Keratinocyte (primary cell): ENCODE measurements around the gene SPPL3. TPM values are rescaled to one million over a fixed set of nuclear protein-coding genes. Genes with fewer than 3 reads are reported as not detected.
A peak's percentile ranks its signal among the peaks of the same experiment; 100 is the strongest.

Source experiments
- DNase-seq: peaks from one replicate; pipeline ENCODE4 v3.0.0-alpha.2; 2011; ENCODE audit warnings: low read depth, missing footprints, low spot score
- FAIRE-seq: peaks from 2 replicates; lab custom pipeline; 2011; peaks lifted over from hg19 to GRCh38; lab: Jason Lieb, UNC
- H2AFZ ChIP-seq: 2 replicates; pipeline ENCODE4 v1.6.0; 2012; ENCODE audit warnings: low read length, control low read depth, inconsistent platforms; ENCODE audit not compliant: control insufficient read depth
- H3K27ac ChIP-seq: 2 replicates; pipeline ENCODE4 v1.5.1; 2011; ENCODE audit warnings: low read length; ENCODE audit not compliant: control insufficient read depth, insufficient read depth
- H3K27me3 ChIP-seq: 3 replicates; pipeline ENCODE4 v1.6.0; 2011; ENCODE audit warnings: low read length; ENCODE audit not compliant: control insufficient read depth, insufficient read depth; ENCODE audit errors: extremely low read depth
- H3K36me3 ChIP-seq, 2 experiments: 2 replicates in 1 of 2; 3 replicates in 1 of 2; pipeline ENCODE4 v1.5.1; 2011; ENCODE audit warnings: low read length in 2 of 2, mild to moderate bottlenecking in 1 of 2; ENCODE audit not compliant: control insufficient read depth in 2 of 2, insufficient read depth in 2 of 2; ENCODE audit errors: extremely low read depth in 1 of 2
- H3K4me1 ChIP-seq: 3 replicates; pipeline ENCODE4 v1.5.1; 2011; ENCODE audit warnings: low read length; ENCODE audit not compliant: control insufficient read depth, insufficient read depth; ENCODE audit errors: extremely low read depth
- H3K4me2 ChIP-seq: 3 replicates; pipeline ENCODE4 v1.6.0; 2011; ENCODE audit warnings: low read depth, low read length; ENCODE audit not compliant: control insufficient read depth, insufficient read depth; ENCODE audit errors: extremely low read depth
- H3K4me3 ChIP-seq, 3 experiments: fragments of 200-600 bp in 1 of 3; sonication (generic) in 1 of 3; 2 replicates in 2 of 3; 3 replicates in 1 of 3; pipeline ENCODE4 v1.5.1; 2011 to 2016; ENCODE audit warnings: low read length in 3 of 3, mild to moderate bottlenecking in 3 of 3, control low read depth in 2 of 3, inconsistent platforms in 1 of 3, low read depth in 1 of 3, mixed read lengths in 1 of 3, mixed run types in 1 of 3, moderate library complexity in 1 of 3; ENCODE audit not compliant: control insufficient read depth in 2 of 3, insufficient read depth in 2 of 3; ENCODE audit errors: extremely low read depth in 1 of 3
- H3K79me2 ChIP-seq: 2 replicates; pipeline ENCODE4 v1.6.0; 2012; ENCODE audit warnings: low read length; ENCODE audit not compliant: control insufficient read depth, insufficient read depth
- H3K9ac ChIP-seq: 3 replicates; pipeline ENCODE4 v1.6.0; 2011; ENCODE audit warnings: low read length; ENCODE audit not compliant: control insufficient read depth, insufficient read depth; ENCODE audit errors: extremely low read depth
- H3K9me1 ChIP-seq: 3 replicates; pipeline ENCODE4 v1.6.0; 2011; ENCODE audit warnings: low read length; ENCODE audit not compliant: control insufficient read depth, insufficient read depth; ENCODE audit errors: extremely low read depth
- H3K9me3 ChIP-seq: 2 replicates; pipeline ENCODE4 v1.5.1; 2012; ENCODE audit warnings: low read depth, low read length; ENCODE audit not compliant: control insufficient read depth
- H4K20me1 ChIP-seq: 3 replicates; pipeline ENCODE4 v1.6.0; 2011; ENCODE audit warnings: low read length; ENCODE audit not compliant: control insufficient read depth, insufficient read depth; ENCODE audit errors: extremely low read depth
- CTCF ChIP-seq, 3 experiments: IDR thresholded peaks in 1 of 3; conservative IDR thresholded peaks in 1 of 3; optimal IDR thresholded peaks in 1 of 3; 2 replicates in 2 of 3; 3 replicates in 1 of 3; pipeline versions ENCODE3 to v1.5.1; 2011; ENCODE audit warnings: low read length in 3 of 3, mild to moderate bottlenecking in 3 of 3, moderate library complexity in 2 of 3, control low read depth in 1 of 3, inconsistent platforms in 1 of 3; ENCODE audit not compliant: insufficient read depth in 2 of 3; ENCODE audit errors: extremely low read depth in 1 of 3
- EZH2 ChIP-seq: IDR thresholded peaks from one replicate; pipeline ENCODE4 v1.6.1; 2012; ENCODE audit warnings: inconsistent platforms, mild to moderate bottlenecking, low read length, moderate library complexity
- dilution Hi-C: fragments of 300-500 bp; cut with MboI; formaldehyde crosslinking; loops from one replicate; pipeline ENCODE4 v1.7.0; 2020; ENCODE audit warnings: low sequenced_read_pairs; ENCODE audit not compliant: extremely low pct_ligation_motif_present
- polyA plus RNA-seq, 5 experiments: library from polyadenylated mRNA; depleted of rRNA in 3 of 5; stranded (reverse) in 3 of 5; stranded (forward) in 1 of 5; unstranded in 1 of 5; fragments of >200 nt; gene quantifications; 1 replicate in 1 of 5; 2 replicates in 3 of 5; 3 replicates in 1 of 5; pipeline versions ENCODE4 v1.2.1 to v1.2.3, GENCODE V29; 2011 to 2012; ENCODE audit warnings: missing spikeins in 2 of 5, low read depth in 1 of 5, low replicate concordance in 1 of 5

The SPPL3 gene
- polyA plus RNA-seq, 1 donor (not counting 4 experiments of a cell fraction or from before 2014, with no cell fraction given): 28.3 TPM

DNA sequence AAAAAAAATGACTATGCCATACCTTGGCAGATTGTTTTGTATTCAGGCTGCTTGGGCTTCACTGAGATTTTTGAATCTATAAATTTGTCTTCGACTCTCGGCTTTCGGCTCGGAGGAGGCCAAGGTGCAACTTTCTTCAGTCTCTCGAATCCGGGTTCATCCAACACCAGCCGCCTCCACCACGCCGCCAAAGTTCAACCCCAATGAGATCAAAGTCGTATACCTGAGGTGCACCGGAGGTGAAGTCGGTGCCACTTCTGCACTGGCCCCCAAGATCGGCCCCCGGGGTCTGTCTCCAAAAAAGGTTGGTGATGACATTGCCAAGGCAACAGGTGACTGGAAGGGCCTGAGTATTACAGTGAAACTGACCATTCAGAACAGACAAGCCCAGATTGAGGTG is 12.4 kb upstream of the SPPL3 start:
- H4K20me1 ChIP-seq: no peaks in the 10 kb centered on the region
- H3K9ac ChIP-seq: no peak overlapping the region
- no peak overlapping the region for H3K4me2 ChIP-seq
- no peak overlapping the region for H3K27ac ChIP-seq
- H3K9me3 ChIP-seq: no peaks in the 10 kb centered on the region
- no peaks in the 10 kb centered on the region for H3K79me2 ChIP-seq
- H3K9me1 ChIP-seq: no peaks in the 10 kb centered on the region
- FAIRE-seq (no peak), DNase-seq (no peak)
- H3K36me3 ChIP-seq: no peaks in the 10 kb centered on the region
- H3K27me3 ChIP-seq: no peaks in the 10 kb centered on the region
- H2AFZ ChIP-seq: no peak overlapping the region
- H3K4me1 ChIP-seq: peaks cover 10% of the 10 kb centered on the region
- TF ChIP-seq CTCF (optimal IDR thresholded peaks at IDR 0.05 in 1 of 3, IDR thresholded peaks at IDR 0.05 in 1 of 3, conservative IDR thresholded peaks at IDR 0.05 in 1 of 3; ENCODE audit: extremely low read depth in 1 of 3, insufficient read depth in 2 of 3, low read length in 3 of 3): no peak
- no peak for TF ChIP-seq EZH2
- dilution Hi-C loops: no loop called here
- no peak overlapping the region for H3K4me3 ChIP-seq

GRCh38 chr12:120914794-120915193 is 10.6 kb upstream of the SPPL3 start:
- FAIRE-seq (peak; percentile 99), DNase-seq (peak; percentile 81)
- H3K27ac ChIP-seq: peak overlapping the region; percentile 56

More at GRCh38 chr12:120914794-120915193, 10.6 kb upstream of the SPPL3 start:
- H3K4me3 ChIP-seq: no peak overlapping the region
- no peaks in the 10 kb centered on the region for H3K36me3 ChIP-seq
- peak overlapping the region; percentile 46 for H2AFZ ChIP-seq
- H4K20me1 ChIP-seq: no peaks in the 10 kb centered on the region
- H3K9me3 ChIP-seq: no peaks in the 10 kb centered on the region
- H3K9me1 ChIP-seq: no peaks in the 10 kb centered on the region
- H3K4me2 ChIP-seq: peak overlapping the region; percentile 27
- TF ChIP-seq EZH2: no peak
- no peak for TF ChIP-seq CTCF (optimal IDR thresholded peaks at IDR 0.05 in 1 of 3, IDR thresholded peaks at IDR 0.05 in 1 of 3, conservative IDR thresholded peaks at IDR 0.05 in 1 of 3; ENCODE audit: extremely low read depth in 1 of 3, insufficient read depth in 2 of 3, low read length in 3 of 3)
- H3K9ac ChIP-seq: peak overlapping the region; percentile 37
- peaks cover 10% of the 10 kb centered on the region for H3K4me1 ChIP-seq
- H3K79me2 ChIP-seq: no peaks in the 10 kb centered on the region
- dilution Hi-C loops: no loop called here
- H3K27me3 ChIP-seq: no peaks in the 10 kb centered on the region
